HepG2 (cell line): ENCODE results near the gene CHMP5. TPM values are rescaled to one million over a fixed set of nuclear protein-coding genes. Genes with fewer than 3 reads are reported as not detected.

Experiments used
- AHDC1 ChIP-seq: sonication (generic); formaldehyde crosslinking; IDR thresholded peaks from 2 replicates; pipeline ENCODE4 v1.5.1; 2020; ENCODE audit warnings: mild to moderate bottlenecking, missing genetic modification reagents, borderline replicate concordance
- CHD2 ChIP-seq: IDR thresholded peaks from 2 replicates; pipeline ENCODE4 v1.6.1; 2011; ENCODE audit warnings: low read depth, low read length, improper control_type of control experiment
- DBP ChIP-seq: sonication (generic); formaldehyde crosslinking; IDR thresholded peaks from 2 replicates; pipeline ENCODE4 v1.4.0; 2020; ENCODE audit warnings: missing genetic modification reagents; ENCODE audit errors: not compliant biosample characterization
- GABPB1 ChIP-seq: IDR thresholded peaks from 2 replicates; pipeline ENCODE4 v1.6.1; 2016; ENCODE audit warnings: mild to moderate bottlenecking, missing genetic modification reagents, moderate library complexity, missing compliant biosample characterization
- KDM5A ChIP-seq: fragments of 200-600 bp; sonication (generic); IDR thresholded peaks from 2 replicates; pipeline ENCODE4 v1.7.0; 2018; ENCODE audit warnings: antibody characterized with exemption, mild to moderate bottlenecking, low read length, borderline replicate concordance
- MXI1 ChIP-seq: IDR thresholded peaks from 3 replicates; pipeline ENCODE4 v1.6.1; 2012; ENCODE audit warnings: low read depth, low read length, inconsistent platforms, borderline replicate concordance
- SIN3B ChIP-seq: fragments of 150-350 bp; IDR thresholded peaks from 2 replicates; pipeline ENCODE4 v1.6.1; 2014; ENCODE audit warnings: low read length
- U2AF1 ChIP-seq: fragments of 200-400 bp; formaldehyde crosslinking; optimal IDR thresholded peaks from 2 replicates; pipeline ENCODE3; 2017; ENCODE audit warnings: mild to moderate bottlenecking, low read depth, low read length
- WIZ ChIP-seq: sonication (generic); formaldehyde crosslinking; IDR thresholded peaks from 2 replicates; pipeline ENCODE4 v1.5.1; 2020; ENCODE audit warnings: mild to moderate bottlenecking, missing genetic modification reagents
- ZFY ChIP-seq: sonication (generic); formaldehyde crosslinking; IDR thresholded peaks from 2 replicates; pipeline ENCODE4 v1.4.0; 2020; ENCODE audit warnings: missing genetic modification reagents
- ZFYVE20 ChIP-seq: sonication (generic); formaldehyde crosslinking; IDR thresholded peaks from 2 replicates; pipeline ENCODE4 v1.8.0; 2023; ENCODE audit warnings: low read depth, mild to moderate bottlenecking, moderate library complexity, missing genetic modification reagents, borderline replicate concordance
- ZNF569 ChIP-seq: sonication (generic); formaldehyde crosslinking; IDR thresholded peaks from 2 replicates; pipeline ENCODE4 v1.5.0; 2020; ENCODE audit warnings: mild to moderate bottlenecking, missing genetic modification reagents, moderate library complexity, borderline replicate concordance
- ZNF746 ChIP-seq: sonication (generic); formaldehyde crosslinking; IDR thresholded peaks from 2 replicates; pipeline ENCODE4 v1.8.0; 2022; ENCODE audit warnings: mild to moderate bottlenecking, missing genetic modification reagents
- ZNF775 ChIP-seq: sonication (generic); formaldehyde crosslinking; IDR thresholded peaks from 2 replicates; pipeline ENCODE4 v1.4.0; 2020; ENCODE audit warnings: missing genetic modification reagents, mild to moderate bottlenecking, moderate library complexity, borderline replicate concordance
- ZNF83 ChIP-seq: sonication (generic); formaldehyde crosslinking; IDR thresholded peaks from 2 replicates; pipeline ENCODE4 v1.4.0; 2020; ENCODE audit warnings: missing genetic modification reagents, mild to moderate bottlenecking, borderline replicate concordance
- polyA plus RNA-seq, 8 experiments: library from polyadenylated mRNA; depleted of rRNA in 3 of 8; stranded (reverse) in 7 of 8; unstranded in 1 of 8; fragments of >200 nt; fragmentation: Illumina TruSeq in 4 of 8; extraction: Trizol in 4 of 8; gene quantifications; 2 replicates each; pipeline versions ENCODE4 v1.2.1 to v1.2.3, GENCODE V29; 2011 to 2016; ENCODE audit warnings: low read depth in 4 of 8, missing spikeins in 1 of 8, mixed read lengths in 1 of 8; ENCODE audit not compliant: insufficient read depth in 1 of 8
- total RNA-seq, 5 experiments: library from RNA; depleted of rRNA; stranded (reverse); fragments of >200 nt; fragmentation: Illumina TruSeq; extraction: Trizol; gene quantifications; 2 replicates each; pipeline ENCODE4 v1.2.3, GENCODE V29; 2016; ENCODE audit warnings: low read depth in 1 of 5
- TF ChIP-seq, protein P1 (sequence below): sonication (generic); formaldehyde crosslinking; IDR thresholded peaks from 2 replicates; pipeline ENCODE4 v1.8.0; 2022; ENCODE audit warnings: mild to moderate bottlenecking, missing genetic modification reagents; ENCODE audit not compliant: insufficient replicate concordance
- TF ChIP-seq, protein P2 (sequence below): sonication (generic); formaldehyde crosslinking; IDR thresholded peaks from 2 replicates; pipeline ENCODE4 v1.4.0; 2020; ENCODE audit warnings: mild to moderate bottlenecking, missing genetic modification reagents

Gene CHMP5
- total and polyA plus RNA-seq, 2 of the 13 experiments (the other 11 are each of a cell fraction or from before 2014, with no cell fraction given): 46.0 to 57.3 TPM

GRCh38 chr9:33264473-33265177 is at the start of gene CHMP5, which contains the start of gene BAG1 (continued):
- no peak for TF ChIP-seq ZNF746 (CRISPR knock-in tag)
- TF ChIP-seq ZNF569 (CRISPR knock-in tag): no peak
- no peak for TF ChIP-seq AHDC1 (CRISPR knock-in tag)
- TF ChIP-seq, protein P1, sequence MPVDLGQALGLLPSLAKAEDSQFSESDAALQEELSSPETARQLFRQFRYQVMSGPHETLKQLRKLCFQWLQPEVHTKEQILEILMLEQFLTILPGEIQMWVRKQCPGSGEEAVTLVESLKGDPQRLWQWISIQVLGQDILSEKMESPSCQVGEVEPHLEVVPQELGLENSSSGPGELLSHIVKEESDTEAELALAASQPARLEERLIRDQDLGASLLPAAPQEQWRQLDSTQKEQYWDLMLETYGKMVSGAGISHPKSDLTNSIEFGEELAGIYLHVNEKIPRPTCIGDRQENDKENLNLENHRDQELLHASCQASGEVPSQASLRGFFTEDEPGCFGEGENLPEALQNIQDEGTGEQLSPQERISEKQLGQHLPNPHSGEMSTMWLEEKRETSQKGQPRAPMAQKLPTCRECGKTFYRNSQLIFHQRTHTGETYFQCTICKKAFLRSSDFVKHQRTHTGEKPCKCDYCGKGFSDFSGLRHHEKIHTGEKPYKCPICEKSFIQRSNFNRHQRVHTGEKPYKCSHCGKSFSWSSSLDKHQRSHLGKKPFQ (CRISPR knock-in tag): no peak
- TF ChIP-seq ZFYVE20: no peak
- peak; percentile 90 for TF ChIP-seq GABPB1
- TF ChIP-seq KDM5A: no peak
- TF ChIP-seq WIZ (CRISPR knock-in tag): no peak; the same call in 1 of the 2 replicates
- TF ChIP-seq U2AF1: no peak
- peak; percentile 86 for TF ChIP-seq ZFY
- TF ChIP-seq CHD2: no peak
- TF ChIP-seq ZNF775 (CRISPR knock-in tag): no peak
- TF ChIP-seq ZNF83 (CRISPR knock-in tag): no peak
- peak; percentile 45; the same call in 1 of the 3 replicates for TF ChIP-seq MXI1
- no peak for TF ChIP-seq SIN3B
- TF ChIP-seq, protein P2, sequence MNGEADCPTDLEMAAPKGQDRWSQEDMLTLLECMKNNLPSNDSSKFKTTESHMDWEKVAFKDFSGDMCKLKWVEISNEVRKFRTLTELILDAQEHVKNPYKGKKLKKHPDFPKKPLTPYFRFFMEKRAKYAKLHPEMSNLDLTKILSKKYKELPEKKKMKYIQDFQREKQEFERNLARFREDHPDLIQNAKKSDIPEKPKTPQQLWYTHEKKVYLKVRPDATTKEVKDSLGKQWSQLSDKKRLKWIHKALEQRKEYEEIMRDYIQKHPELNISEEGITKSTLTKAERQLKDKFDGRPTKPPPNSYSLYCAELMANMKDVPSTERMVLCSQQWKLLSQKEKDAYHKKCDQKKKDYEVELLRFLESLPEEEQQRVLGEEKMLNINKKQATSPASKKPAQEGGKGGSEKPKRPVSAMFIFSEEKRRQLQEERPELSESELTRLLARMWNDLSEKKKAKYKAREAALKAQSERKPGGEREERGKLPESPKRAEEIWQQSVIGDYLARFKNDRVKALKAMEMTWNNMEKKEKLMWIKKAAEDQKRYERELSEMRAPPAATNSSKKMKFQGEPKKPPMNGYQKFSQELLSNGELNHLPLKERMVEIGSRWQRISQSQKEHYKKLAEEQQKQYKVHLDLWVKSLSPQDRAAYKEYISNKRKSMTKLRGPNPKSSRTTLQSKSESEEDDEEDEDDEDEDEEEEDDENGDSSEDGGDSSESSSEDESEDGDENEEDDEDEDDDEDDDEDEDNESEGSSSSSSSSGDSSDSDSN (CRISPR knock-in tag): peak; percentile 65; the same call in 1 of the 2 replicates
- no peak for TF ChIP-seq DBP (CRISPR knock-in tag)
